ENCODE measurements around the gene STAT1. TPM values are rescaled to one million over a fixed set of nuclear protein-coding genes. Genes with fewer than 3 reads are reported as not detected.
A peak's percentile ranks its signal among the peaks of the same experiment; 100 is the strongest.

Gene STAT1
- 100 to 1,000 TPM; 145 to 252 TPM for total RNA-seq

- Mint-ChIP-seq H3K27ac (no peak within 1 kb of the TSS), H3K36me3 (peaks cover 21% of the 10 kb centered on the region), H3K4me1 (ENCODE audit: low read depth in 2 of 2) (peaks cover 18 to 20% of the 10 kb centered on the region in 2 donors), H3K27me3 (no peaks in the 10 kb centered on the region), H3K4me3 (no peak within 1 kb of the TSS), H3K9me3 (peaks cover 2% of the 10 kb centered on the region)
- peak; percentile 97 for DNase-seq (ENCODE audit: low spot score)
- ATAC-seq, result peak; percentile 93 to 94
These were observed at the start of gene STAT1 for GRCh38 chr2:191013932-191014652. Gene STAT1, minus strand, starts transcription at chr2:191014171. Its CDS starts 4,168 bp downstream, at chr2:191010003.

- Mint-ChIP-seq H3K9me3 (no peaks in the 10 kb centered on the region), H3K4me3 (peak overlapping the region; percentile 63), H3K4me1 (ENCODE audit: low read depth in 2 of 2) (peaks cover 63 to 70% of the 10 kb centered on the region in 2 donors), H3K36me3 (peaks cover 46% of the 10 kb centered on the region), H3K27ac (peak overlapping the region; percentile 84 to 95), H3K27me3 (no peaks in the 10 kb centered on the region)
- DNase-seq (ENCODE audit: low spot score) (no peak), ATAC-seq (no peak)
These were observed 49.6 kb upstream of the STAT1 start for GRCh38 chr2:191063584-191063983.

GRCh38 chr2:191061381-191061980, 47.5 kb upstream of the STAT1 start:
- ATAC-seq (peak; percentile 36 to 55), DNase-seq (ENCODE audit: low spot score) (no peak)
- H3K4me1 Mint-ChIP-seq (ENCODE audit: low read depth in 2 of 2), result peaks cover 55 to 66% of the 10 kb centered on the region in 2 donors
- H3K27ac Mint-ChIP-seq, result peak overlapping the region; percentile 84 to 95
- H3K36me3 Mint-ChIP-seq, result peaks cover 42% of the 10 kb centered on the region
- no peaks in the 10 kb centered on the region for H3K27me3 Mint-ChIP-seq
- peak overlapping the region; percentile 84 for H3K4me3 Mint-ChIP-seq
- H3K9me3 Mint-ChIP-seq, result no peaks in the 10 kb centered on the region

GRCh38 chr2:191059308-191059707, 45.3 kb upstream of the STAT1 start:
- Mint-ChIP-seq H3K27ac (peak overlapping the region; percentile 34 to 70), H3K4me3 (peak overlapping the region; percentile 55), H3K4me1 (ENCODE audit: low read depth in 2 of 2) (peaks cover 56 to 72% of the 10 kb centered on the region in 2 donors), H3K27me3 (no peaks in the 10 kb centered on the region), H3K36me3 (peaks cover 37% of the 10 kb centered on the region), H3K9me3 (no peaks in the 10 kb centered on the region)
- ATAC-seq (peak; percentile 61 to 86), DNase-seq (ENCODE audit: low spot score) (no peak)

- Mint-ChIP-seq H3K4me3 (peak overlapping the region; percentile 87), H3K4me1 (ENCODE audit: low read depth in 2 of 2) (peaks cover 32 to 44% of the 10 kb centered on the region in 2 donors), H3K27ac (peak overlapping the region; percentile 82 to 89), H3K36me3 (peaks cover 26% of the 10 kb centered on the region), H3K9me3 (no peaks in the 10 kb centered on the region), H3K27me3 (no peaks in the 10 kb centered on the region)
- ATAC-seq (peak; percentile 75 to 85), DNase-seq (ENCODE audit: low spot score) (no peak)
These were observed 42.3 kb upstream of the STAT1 start for GRCh38 chr2:191056228-191056627.

- Mint-ChIP-seq H3K36me3 (peaks cover 11% of the 10 kb centered on the region), H3K9me3 (no peaks in the 10 kb centered on the region), H3K4me3 (peak overlapping the region; percentile 41), H3K4me1 (ENCODE audit: low read depth in 2 of 2) (peaks cover 16 to 37% of the 10 kb centered on the region in 2 donors), H3K27ac (no peak overlapping the region), H3K27me3 (no peaks in the 10 kb centered on the region)
- no peak for DNase-seq (ENCODE audit: low spot score)
- no peak for ATAC-seq
These were observed 39.3 kb upstream of the STAT1 start for GRCh38 chr2:191053256-191053655.

- no peak overlapping the region for H3K27ac Mint-ChIP-seq
- no peak overlapping the region for H3K4me3 Mint-ChIP-seq
- H3K9me3 Mint-ChIP-seq, result no peaks in the 10 kb centered on the region
- H3K36me3 Mint-ChIP-seq, result peaks cover 9% of the 10 kb centered on the region
- peak; percentile 45 to 48 for ATAC-seq
- H3K4me1 Mint-ChIP-seq (ENCODE audit: low read depth in 2 of 2), result peaks cover 20 to 40% of the 10 kb centered on the region in 2 donors
- no peaks in the 10 kb centered on the region for H3K27me3 Mint-ChIP-seq
- no peak for DNase-seq (ENCODE audit: low spot score)
These were observed 38.1 kb upstream of the STAT1 start for GRCh38 chr2:191051825-191052778.

- DNase-seq (ENCODE audit: low spot score) (no peak), ATAC-seq (no peak)
- H3K27ac Mint-ChIP-seq, result no peak overlapping the region
- no peaks in the 10 kb centered on the region for H3K9me3 Mint-ChIP-seq
- H3K27me3 Mint-ChIP-seq, result no peaks in the 10 kb centered on the region
- H3K36me3 Mint-ChIP-seq, result peaks cover 6% of the 10 kb centered on the region
- no peak overlapping the region for H3K4me3 Mint-ChIP-seq
- H3K4me1 Mint-ChIP-seq (ENCODE audit: low read depth in 2 of 2), result peaks cover 15 to 36% of the 10 kb centered on the region in 2 donors
These were observed 37.2 kb upstream of the STAT1 start for GRCh38 chr2:191051177-191051576.

- no peak for ATAC-seq
- Mint-ChIP-seq H3K27ac (no peak overlapping the region), H3K36me3 (peaks cover 11% of the 10 kb centered on the region), H3K27me3 (no peaks in the 10 kb centered on the region), H3K4me3 (no peak overlapping the region), H3K9me3 (no peaks in the 10 kb centered on the region), H3K4me1 (ENCODE audit: low read depth in 2 of 2) (peaks cover 15 to 34% of the 10 kb centered on the region in 2 donors)
- no peak for DNase-seq (ENCODE audit: low spot score)
These were observed 36.6 kb upstream of the STAT1 start for GRCh38 chr2:191050640-191050987.

GRCh38 chr2:191049728-191050639, 36.0 kb upstream of the STAT1 start:
- H3K4me3 Mint-ChIP-seq, result no peak overlapping the region
- ATAC-seq (peak; percentile 65 to 73), DNase-seq (ENCODE audit: low spot score) (no peak)
- H3K9me3 Mint-ChIP-seq, result no peaks in the 10 kb centered on the region
- H3K4me1 Mint-ChIP-seq (ENCODE audit: low read depth in 2 of 2), result peaks cover 15 to 34% of the 10 kb centered on the region in 2 donors
- H3K36me3 Mint-ChIP-seq, result peaks cover 11% of the 10 kb centered on the region
- no peaks in the 10 kb centered on the region for H3K27me3 Mint-ChIP-seq
- H3K27ac Mint-ChIP-seq, result no peak overlapping the region

- H3K4me3 Mint-ChIP-seq, result no peak overlapping the region
- peaks cover 10 to 33% of the 10 kb centered on the region in 2 donors for H3K4me1 Mint-ChIP-seq (ENCODE audit: low read depth in 2 of 2)
- H3K36me3 Mint-ChIP-seq, result peaks cover 23% of the 10 kb centered on the region
- H3K27ac Mint-ChIP-seq, result no peak overlapping the region
- ATAC-seq (no peak), DNase-seq (ENCODE audit: low spot score) (no peak)
- H3K9me3 Mint-ChIP-seq, result no peaks in the 10 kb centered on the region
- H3K27me3 Mint-ChIP-seq, result no peaks in the 10 kb centered on the region
These were observed 34.1 kb upstream of the STAT1 start for GRCh38 chr2:191048073-191048472.

- no peak for DNase-seq (ENCODE audit: low spot score)
- peaks cover 18 to 39% of the 10 kb centered on the region in 2 donors for H3K4me1 Mint-ChIP-seq (ENCODE audit: low read depth in 2 of 2)
- no peaks in the 10 kb centered on the region for H3K9me3 Mint-ChIP-seq
- ATAC-seq, result no peak
- H3K4me3 Mint-ChIP-seq, result no peak overlapping the region
- peaks cover 22% of the 10 kb centered on the region for H3K36me3 Mint-ChIP-seq
- no peaks in the 10 kb centered on the region for H3K27me3 Mint-ChIP-seq
- no peak overlapping the region for H3K27ac Mint-ChIP-seq
These were observed 31.2 kb upstream of the STAT1 start for GRCh38 chr2:191045141-191045540.

- Mint-ChIP-seq H3K9me3 (no peaks in the 10 kb centered on the region), H3K36me3 (peaks cover 27% of the 10 kb centered on the region)
These were observed 29.5 kb upstream of the STAT1 start for GRCh38 chr2:191043438-191043837.

More at GRCh38 chr2:191043438-191043837, 29.5 kb upstream of the STAT1 start:
- ATAC-seq (no peak), DNase-seq (ENCODE audit: low spot score) (no peak)
- no peaks in the 10 kb centered on the region for H3K27me3 Mint-ChIP-seq
- peaks cover 27 to 46% of the 10 kb centered on the region in 2 donors for H3K4me1 Mint-ChIP-seq (ENCODE audit: low read depth in 2 of 2)
- H3K27ac Mint-ChIP-seq, result no peak overlapping the region
- no peak overlapping the region for H3K4me3 Mint-ChIP-seq
